Measurements from ENCODE around the gene RPLP2. TPM values are rescaled to one million over a fixed set of nuclear protein-coding genes. Genes with fewer than 3 reads are reported as not detected.

The RPLP2 gene
- total and polyA plus RNA-seq, 4 donors: 441 to 2,648 (median 1,513) TPM

DNA sequence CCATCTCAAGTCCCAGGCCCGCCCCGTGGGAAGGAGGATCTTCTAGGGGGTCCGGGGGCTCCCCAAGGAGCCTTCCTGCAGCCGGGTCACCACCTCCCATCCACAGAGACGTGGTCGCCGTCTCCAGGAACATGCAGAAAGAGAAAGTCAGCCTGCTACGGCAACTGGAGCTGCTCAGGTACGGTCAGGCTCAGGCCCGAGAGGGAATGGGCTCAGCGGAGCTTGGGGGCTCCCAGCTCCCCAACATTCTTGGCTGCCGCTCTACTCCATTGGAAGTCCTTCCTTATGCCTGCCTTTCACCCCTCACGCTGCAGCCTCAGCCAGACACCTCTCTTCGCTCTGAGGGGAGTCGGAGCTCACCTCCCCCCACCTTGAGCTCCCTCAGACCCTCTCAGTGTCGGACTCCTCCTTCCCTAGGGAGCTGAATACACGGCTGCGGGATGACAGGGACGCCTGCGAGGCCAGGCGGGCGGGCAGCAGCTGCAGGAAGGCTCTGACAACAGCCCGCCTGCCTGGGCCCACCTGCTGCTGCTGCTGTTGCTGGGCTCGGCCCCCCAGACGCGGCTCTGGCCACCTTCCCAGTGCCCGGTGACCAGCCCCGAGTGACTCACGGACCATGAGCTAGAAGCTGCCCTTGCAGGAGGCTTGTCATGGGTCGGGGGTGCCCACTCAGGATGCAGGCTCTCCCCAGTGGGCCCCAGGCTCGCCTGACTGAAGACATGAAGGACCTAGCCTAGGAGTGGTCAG is 21.5 kb downstream of the RPLP2 start:
- TF ChIP-seq, protein P1, sequence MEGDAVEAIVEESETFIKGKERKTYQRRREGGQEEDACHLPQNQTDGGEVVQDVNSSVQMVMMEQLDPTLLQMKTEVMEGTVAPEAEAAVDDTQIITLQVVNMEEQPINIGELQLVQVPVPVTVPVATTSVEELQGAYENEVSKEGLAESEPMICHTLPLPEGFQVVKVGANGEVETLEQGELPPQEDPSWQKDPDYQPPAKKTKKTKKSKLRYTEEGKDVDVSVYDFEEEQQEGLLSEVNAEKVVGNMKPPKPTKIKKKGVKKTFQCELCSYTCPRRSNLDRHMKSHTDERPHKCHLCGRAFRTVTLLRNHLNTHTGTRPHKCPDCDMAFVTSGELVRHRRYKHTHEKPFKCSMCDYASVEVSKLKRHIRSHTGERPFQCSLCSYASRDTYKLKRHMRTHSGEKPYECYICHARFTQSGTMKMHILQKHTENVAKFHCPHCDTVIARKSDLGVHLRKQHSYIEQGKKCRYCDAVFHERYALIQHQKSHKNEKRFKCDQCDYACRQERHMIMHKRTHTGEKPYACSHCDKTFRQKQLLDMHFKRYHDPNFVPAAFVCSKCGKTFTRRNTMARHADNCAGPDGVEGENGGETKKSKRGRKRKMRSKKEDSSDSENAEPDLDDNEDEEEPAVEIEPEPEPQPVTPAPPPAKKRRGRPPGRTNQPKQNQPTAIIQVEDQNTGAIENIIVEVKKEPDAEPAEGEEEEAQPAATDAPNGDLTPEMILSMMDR (IDR thresholded peaks at IDR 0.05; ENCODE audit: control extremely low read depth, extremely low read depth): no peak
- Histone ChIP-seq H3K4me3 (no peak overlapping the region), H3K36me3 (ENCODE audit: control insufficient read depth in 4 of 4, insufficient read depth in 4 of 4, low read length in 4 of 4) (peaks cover 0 to 4% (median 2%) of the 10 kb centered on the region in 4 donors), H3K9ac (ENCODE audit: insufficient read depth in 1 of 2, low read length in 2 of 2) (no peak overlapping the region), H3K9me3 (ENCODE audit: control insufficient read depth in 4 of 4, insufficient read depth in 3 of 4, low read length in 3 of 4) (no peaks in the 10 kb centered on the region), H3K27me3 (ENCODE audit: control insufficient read depth in 3 of 3, insufficient read depth in 3 of 3, low read length in 2 of 3) (peaks cover 0 to 24% (median 16%) of the 10 kb centered on the region in 3 donors), H3K27ac (ENCODE audit: low read depth in 1 of 2, low read length in 1 of 2) (no peak overlapping the region), H3K4me1 (ENCODE audit: control insufficient read depth in 5 of 5, insufficient read depth in 5 of 5, low read length in 5 of 5) (peaks cover 0 to 75% (median 27%) of the 10 kb centered on the region in 5 donors)
- WGBS, 2 donors: 74 to 78% methylated on average over 31 of the region's 31 CpGs
- ATAC-seq (ENCODE audit: insufficient read depth, low FRiP score) (no peak), DNase-seq (no peak)

DNA sequence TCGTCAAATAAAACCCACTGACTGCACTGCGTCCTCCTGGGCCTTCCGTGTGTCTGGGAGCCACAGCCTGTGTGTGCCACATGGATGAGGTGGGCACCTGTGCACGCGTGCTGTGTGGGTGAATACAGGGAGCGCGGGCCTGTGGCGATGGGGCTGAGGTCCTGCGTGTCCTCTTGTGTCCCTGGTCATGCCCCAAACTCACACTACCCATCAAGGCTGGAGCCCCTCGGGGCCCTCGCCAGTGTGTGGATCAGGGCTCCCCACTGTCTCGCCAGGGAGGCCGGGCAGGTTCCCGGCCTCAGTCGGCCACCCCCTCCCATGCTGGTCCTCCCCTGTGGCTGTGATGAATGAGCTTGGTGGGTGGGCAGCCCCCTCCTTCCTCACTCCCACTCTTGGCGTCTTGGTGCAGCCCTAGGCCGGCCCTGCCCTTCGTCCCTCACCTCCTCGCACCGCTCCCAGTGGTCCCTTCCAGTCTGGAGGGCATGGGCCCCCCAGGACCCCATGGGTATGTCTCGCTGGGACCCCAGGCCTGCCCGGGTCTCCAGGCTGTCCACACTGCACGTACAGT is 22.3 kb downstream of the RPLP2 start:
- DNase-seq: no peak

DNA sequence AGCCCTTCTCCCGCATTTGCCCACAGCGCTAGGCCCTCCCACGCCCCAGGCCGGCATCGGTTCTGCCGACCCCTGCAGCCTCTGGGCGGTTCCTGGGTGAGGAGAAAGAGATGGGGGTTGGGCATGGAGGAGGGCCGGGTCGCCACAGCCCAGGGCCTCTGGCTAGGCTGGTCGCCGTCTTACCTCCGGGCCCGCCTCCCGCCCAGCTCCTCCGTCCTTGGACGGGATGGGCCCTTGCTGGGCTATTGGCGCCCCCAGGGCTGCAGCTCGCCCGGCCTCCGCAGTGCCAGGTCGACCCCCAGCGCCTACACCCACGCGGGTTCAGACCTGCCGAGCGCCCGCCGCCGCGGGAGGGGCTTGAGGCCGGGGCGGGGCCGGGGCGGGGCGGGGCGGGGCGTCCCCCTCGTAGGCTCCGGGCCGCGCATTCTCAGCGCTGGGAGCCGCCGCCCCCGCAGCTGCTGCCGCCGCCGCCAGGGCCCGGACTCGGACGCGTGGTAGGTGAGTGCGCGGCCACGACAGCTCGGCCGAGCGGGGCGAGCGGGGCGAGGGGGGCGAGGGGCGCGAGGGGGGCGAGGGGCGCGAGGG is 22.9 kb downstream of the RPLP2 start, which contains the start of gene CD151:
Gene CD151, plus strand, starts transcription at position 424 of the 585 bp plus-strand sequence. CDS start 3,118 bp downstream, outside the sequence.
- TF ChIP-seq, protein P1 (IDR thresholded peaks at IDR 0.05; ENCODE audit: control extremely low read depth, extremely low read depth): no peak
- H3K9ac ChIP-seq (ENCODE audit: insufficient read depth in 1 of 2, low read length in 2 of 2): peak within 1 kb of the TSS; percentile 25 to 68
- 2% methylated on average over 34 to 67 of the region's 67 CpGs for WGBS, 2 donors
- no peaks in the 10 kb centered on the region for H3K9me3 ChIP-seq (ENCODE audit: control insufficient read depth in 4 of 4, insufficient read depth in 3 of 4, low read length in 3 of 4)
- H3K27me3 ChIP-seq (ENCODE audit: control insufficient read depth in 3 of 3, insufficient read depth in 3 of 3, low read length in 2 of 3): peaks cover 0 to 24% (median 12%) of the 10 kb centered on the region in 3 donors
- H3K4me1 ChIP-seq (ENCODE audit: control insufficient read depth in 5 of 5, insufficient read depth in 5 of 5, low read length in 5 of 5): peaks cover 0 to 61% (median 25%) of the 10 kb centered on the region in 5 donors
- H3K27ac ChIP-seq (ENCODE audit: low read depth in 1 of 2, low read length in 1 of 2): peak within 1 kb of the TSS; percentile 84 to 95
- peaks cover 0 to 16% (median 9%) of the 10 kb centered on the region in 4 donors for H3K36me3 ChIP-seq (ENCODE audit: control insufficient read depth in 4 of 4, insufficient read depth in 4 of 4, low read length in 4 of 4)
- ATAC-seq (ENCODE audit: insufficient read depth, low FRiP score) (peak; percentile 12), DNase-seq (peak; percentile 46 to 68 (median 55))
- peak within 1 kb of the TSS; percentile 70 for H3K4me3 ChIP-seq

More for the DNA sequence above, 22.3 kb downstream of the RPLP2 start:
- Histone ChIP-seq H3K9me3 (ENCODE audit: control insufficient read depth in 4 of 4, insufficient read depth in 3 of 4, low read length in 3 of 4) (no peaks in the 10 kb centered on the region), H3K27me3 (ENCODE audit: control insufficient read depth in 3 of 3, insufficient read depth in 3 of 3, low read length in 2 of 3) (peaks cover 0 to 24% (median 12%) of the 10 kb centered on the region in 3 donors), H3K4me1 (ENCODE audit: control insufficient read depth in 5 of 5, insufficient read depth in 5 of 5, low read length in 5 of 5) (peaks cover 0 to 67% (median 27%) of the 10 kb centered on the region in 5 donors), H3K9ac (ENCODE audit: insufficient read depth in 1 of 2, low read length in 2 of 2) (peak overlapping the region in 1 of 2 donors; percentile 11), H3K27ac (ENCODE audit: low read depth in 1 of 2, low read length in 1 of 2) (peak overlapping the region in 1 of 2 donors; percentile 44), H3K4me3 (no peak overlapping the region), H3K36me3 (ENCODE audit: control insufficient read depth in 4 of 4, insufficient read depth in 4 of 4, low read length in 4 of 4) (peaks cover 0 to 10% (median 6%) of the 10 kb centered on the region in 4 donors)
- TF ChIP-seq, protein P1 (IDR thresholded peaks at IDR 0.05; ENCODE audit: control extremely low read depth, extremely low read depth): no peak
- no peak for ATAC-seq (ENCODE audit: insufficient read depth, low FRiP score)
- 72 to 76% methylated on average over 21 to 23 of the region's 23 CpGs for WGBS, 2 donors

Measured in lung (tissue), 12 donors.